Osteoblast (primary cell): ENCODE measurements around the gene FAM111B. TPM values are rescaled to one million over a fixed set of nuclear protein-coding genes. Genes with fewer than 3 reads are reported as not detected.

Experiments
- DNase-seq: peaks from one replicate; pipeline ENCODE4 v3.0.0; 2011; ENCODE audit warnings: low spot score, mixed read lengths; ENCODE audit not compliant: insufficient read length; ENCODE audit errors: missing footprints
- H2AFZ ChIP-seq: 2 replicates; pipeline ENCODE4 v1.6.0; 2011; ENCODE audit warnings: mild to moderate bottlenecking, low read length
- H3K27ac ChIP-seq: 2 replicates; pipeline ENCODE4 v1.5.1; 2011; ENCODE audit warnings: mild to moderate bottlenecking, low read depth, low read length, moderate library complexity
- H3K27me3 ChIP-seq: 2 replicates; pipeline ENCODE4 v1.6.0; 2012; ENCODE audit warnings: mild to moderate bottlenecking, control low read depth, inconsistent platforms, low read length, moderate library complexity; ENCODE audit not compliant: insufficient read depth
- H3K36me3 ChIP-seq: 2 replicates; pipeline ENCODE4 v1.5.1; 2011; ENCODE audit warnings: mild to moderate bottlenecking, low read length, control low read depth, moderate library complexity; ENCODE audit not compliant: insufficient read depth
- H3K4me1 ChIP-seq: 2 replicates; pipeline ENCODE4 v1.5.1; 2011; ENCODE audit warnings: mild to moderate bottlenecking, low read length, control low read depth, moderate library complexity; ENCODE audit not compliant: insufficient read depth
- H3K4me2 ChIP-seq: 2 replicates; pipeline ENCODE4 v1.6.0; 2011; ENCODE audit warnings: mild to moderate bottlenecking, low read length; ENCODE audit not compliant: insufficient read depth
- H3K4me3 ChIP-seq: fragments of 200-600 bp; sonication (generic); 3 replicates; pipeline ENCODE4 v1.5.1; 2012; ENCODE audit warnings: mild to moderate bottlenecking, low read length, inconsistent platforms; ENCODE audit not compliant: insufficient read depth
- H3K79me2 ChIP-seq: 2 replicates; pipeline ENCODE4 v1.6.0; 2012; ENCODE audit warnings: mild to moderate bottlenecking, low read length, control low read depth, inconsistent platforms; ENCODE audit not compliant: insufficient read depth
- H3K9me3 ChIP-seq: 2 replicates; pipeline ENCODE4 v1.5.1; 2011; ENCODE audit warnings: low read depth, low read length, control low read depth
- H4K20me1 ChIP-seq: 2 replicates; pipeline ENCODE4 v1.6.0; 2012; ENCODE audit warnings: mild to moderate bottlenecking, low read length, control low read depth; ENCODE audit not compliant: insufficient read depth
- total RNA-seq: library from RNA; depleted of rRNA; stranded (reverse); fragments of >200 nt; gene quantifications from 2 replicates; pipeline ENCODE4 v1.2.3, GENCODE V29; 2012
- TF ChIP-seq, protein P1 (sequence below): IDR thresholded peaks from 2 replicates; pipeline ENCODE4 v1.5.1; 2011; ENCODE audit warnings: mild to moderate bottlenecking, low read depth, low read length, moderate library complexity; ENCODE audit errors: extremely low read depth

The FAM111B gene
- total RNA-seq, 1 donor: 0.72 TPM

DNA sequence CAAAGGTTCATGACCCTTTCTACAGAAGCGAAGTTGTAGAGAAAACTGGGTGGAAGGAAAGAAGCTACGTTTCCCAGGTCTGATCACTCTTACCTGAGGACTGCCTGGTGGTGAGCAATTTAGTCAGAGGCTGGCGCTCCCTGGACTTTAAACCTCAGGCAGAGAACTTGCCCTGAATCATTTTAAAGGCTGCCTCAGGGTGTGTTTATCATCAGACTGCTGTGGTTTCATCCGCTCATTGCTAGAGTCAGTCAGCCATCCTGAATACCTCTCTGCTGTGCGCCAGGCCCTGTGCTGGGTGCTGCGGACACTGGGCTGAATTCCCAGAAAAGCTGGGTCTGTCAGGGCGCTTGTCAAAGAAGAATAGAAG, 67.6 kb downstream of the FAM111B start:
- H3K79me2 ChIP-seq: no peaks in the 10 kb centered on the region
- H3K9me3 ChIP-seq: no peaks in the 10 kb centered on the region
- no peak overlapping the region for H3K4me3 ChIP-seq
- H4K20me1 ChIP-seq: no peaks in the 10 kb centered on the region
- H2AFZ ChIP-seq: no peak overlapping the region
- DNase-seq: peak; percentile 69
- H3K27ac ChIP-seq: no peak overlapping the region
- peaks cover 14% of the 10 kb centered on the region for H3K4me1 ChIP-seq
- TF ChIP-seq, protein P1, sequence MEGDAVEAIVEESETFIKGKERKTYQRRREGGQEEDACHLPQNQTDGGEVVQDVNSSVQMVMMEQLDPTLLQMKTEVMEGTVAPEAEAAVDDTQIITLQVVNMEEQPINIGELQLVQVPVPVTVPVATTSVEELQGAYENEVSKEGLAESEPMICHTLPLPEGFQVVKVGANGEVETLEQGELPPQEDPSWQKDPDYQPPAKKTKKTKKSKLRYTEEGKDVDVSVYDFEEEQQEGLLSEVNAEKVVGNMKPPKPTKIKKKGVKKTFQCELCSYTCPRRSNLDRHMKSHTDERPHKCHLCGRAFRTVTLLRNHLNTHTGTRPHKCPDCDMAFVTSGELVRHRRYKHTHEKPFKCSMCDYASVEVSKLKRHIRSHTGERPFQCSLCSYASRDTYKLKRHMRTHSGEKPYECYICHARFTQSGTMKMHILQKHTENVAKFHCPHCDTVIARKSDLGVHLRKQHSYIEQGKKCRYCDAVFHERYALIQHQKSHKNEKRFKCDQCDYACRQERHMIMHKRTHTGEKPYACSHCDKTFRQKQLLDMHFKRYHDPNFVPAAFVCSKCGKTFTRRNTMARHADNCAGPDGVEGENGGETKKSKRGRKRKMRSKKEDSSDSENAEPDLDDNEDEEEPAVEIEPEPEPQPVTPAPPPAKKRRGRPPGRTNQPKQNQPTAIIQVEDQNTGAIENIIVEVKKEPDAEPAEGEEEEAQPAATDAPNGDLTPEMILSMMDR: no peak
- H3K4me2 ChIP-seq: no peak overlapping the region
- H3K27me3 ChIP-seq: peaks cover 36% of the 10 kb centered on the region
- H3K36me3 ChIP-seq: no peaks in the 10 kb centered on the region

DNA sequence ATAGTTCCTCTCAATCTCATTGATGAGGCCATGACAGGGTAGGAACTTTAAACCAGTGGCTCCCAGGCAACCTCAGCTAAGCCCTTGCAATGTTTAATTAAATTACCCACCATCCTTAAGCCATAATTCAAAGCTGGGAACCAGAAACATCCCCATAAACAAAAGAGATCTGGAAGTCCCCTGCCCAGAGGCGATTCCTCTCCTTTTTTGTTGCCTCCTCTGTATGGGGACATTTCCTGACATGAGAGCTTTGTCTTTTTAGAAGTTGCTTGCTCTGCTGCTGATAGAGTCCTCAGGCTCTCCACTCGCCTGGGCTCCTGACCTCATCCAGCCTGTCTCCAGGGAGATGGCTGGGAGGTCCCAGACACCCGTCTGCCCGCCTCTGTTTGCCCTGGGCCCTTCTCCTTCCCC, 68.1 kb downstream of the FAM111B start:
- TF ChIP-seq, protein P1: no peak
- peaks cover 14% of the 10 kb centered on the region for H3K4me1 ChIP-seq
- H3K36me3 ChIP-seq: no peaks in the 10 kb centered on the region
- no peaks in the 10 kb centered on the region for H3K9me3 ChIP-seq
- no peak overlapping the region for H3K27ac ChIP-seq
- no peaks in the 10 kb centered on the region for H4K20me1 ChIP-seq
- no peak overlapping the region for H2AFZ ChIP-seq
- H3K79me2 ChIP-seq: no peaks in the 10 kb centered on the region
- H3K4me2 ChIP-seq: no peak overlapping the region
- H3K27me3 ChIP-seq: peaks cover 32% of the 10 kb centered on the region
- peak; percentile 65 for DNase-seq
- H3K4me3 ChIP-seq: no peak overlapping the region

DNA sequence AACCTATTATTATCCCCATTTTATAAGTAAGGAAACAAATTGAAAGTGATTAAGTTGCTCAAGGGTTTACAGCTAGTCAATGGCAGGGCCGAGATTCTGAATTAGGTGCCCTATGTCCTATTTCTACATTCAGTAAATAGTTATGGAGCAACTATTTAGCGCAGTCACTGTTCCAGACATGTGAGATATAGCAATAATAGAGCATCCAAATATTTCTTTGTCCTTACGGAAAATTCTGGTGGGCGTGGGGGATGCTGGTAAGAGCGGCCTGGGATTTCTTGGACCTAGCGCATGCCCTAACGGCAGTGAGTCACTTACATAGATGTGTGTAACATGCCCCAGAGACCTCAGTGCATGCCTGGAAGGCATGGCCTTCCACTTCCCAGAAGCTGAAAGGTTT, 69.3 kb downstream of the FAM111B start:
- H3K4me1 ChIP-seq: peaks cover 14% of the 10 kb centered on the region
- H2AFZ ChIP-seq: no peak overlapping the region
- no peaks in the 10 kb centered on the region for H4K20me1 ChIP-seq
- no peak overlapping the region for H3K27ac ChIP-seq
- peaks cover 31% of the 10 kb centered on the region for H3K27me3 ChIP-seq
- H3K4me2 ChIP-seq: no peak overlapping the region
- no peaks in the 10 kb centered on the region for H3K9me3 ChIP-seq
- no peak overlapping the region for H3K4me3 ChIP-seq
- H3K36me3 ChIP-seq: no peaks in the 10 kb centered on the region
- DNase-seq: no peak
- H3K79me2 ChIP-seq: no peaks in the 10 kb centered on the region
- TF ChIP-seq, protein P1: no peak

Other genes with a start within 250 kb of the FAM111B start
- gene GLYATL1, start 167.7 kb upstream of the FAM111B start, total RNA-seq: 0.29 TPM in 1 of 2 replicates, not detected in the other
- gene GLYATL1B, start 20.9 kb upstream of the FAM111B start, total RNA-seq: not detected in 2 replicates
- gene FAM111A, start 35.6 kb downstream of the FAM111B start, total RNA-seq: 40.5 and 48.6 TPM in 2 replicates
- gene DTX4, start 64.9 kb downstream of the FAM111B start, total RNA-seq: under 0.01 and 0.29 TPM in 2 replicates
- under 0.01 and 0.36 TPM in 2 replicates for gene MPEG1, start 105.7 kb downstream of the FAM111B start, total RNA-seq